ENCODE measurements around the gene MAML2.

The MAML2 gene

DNA sequence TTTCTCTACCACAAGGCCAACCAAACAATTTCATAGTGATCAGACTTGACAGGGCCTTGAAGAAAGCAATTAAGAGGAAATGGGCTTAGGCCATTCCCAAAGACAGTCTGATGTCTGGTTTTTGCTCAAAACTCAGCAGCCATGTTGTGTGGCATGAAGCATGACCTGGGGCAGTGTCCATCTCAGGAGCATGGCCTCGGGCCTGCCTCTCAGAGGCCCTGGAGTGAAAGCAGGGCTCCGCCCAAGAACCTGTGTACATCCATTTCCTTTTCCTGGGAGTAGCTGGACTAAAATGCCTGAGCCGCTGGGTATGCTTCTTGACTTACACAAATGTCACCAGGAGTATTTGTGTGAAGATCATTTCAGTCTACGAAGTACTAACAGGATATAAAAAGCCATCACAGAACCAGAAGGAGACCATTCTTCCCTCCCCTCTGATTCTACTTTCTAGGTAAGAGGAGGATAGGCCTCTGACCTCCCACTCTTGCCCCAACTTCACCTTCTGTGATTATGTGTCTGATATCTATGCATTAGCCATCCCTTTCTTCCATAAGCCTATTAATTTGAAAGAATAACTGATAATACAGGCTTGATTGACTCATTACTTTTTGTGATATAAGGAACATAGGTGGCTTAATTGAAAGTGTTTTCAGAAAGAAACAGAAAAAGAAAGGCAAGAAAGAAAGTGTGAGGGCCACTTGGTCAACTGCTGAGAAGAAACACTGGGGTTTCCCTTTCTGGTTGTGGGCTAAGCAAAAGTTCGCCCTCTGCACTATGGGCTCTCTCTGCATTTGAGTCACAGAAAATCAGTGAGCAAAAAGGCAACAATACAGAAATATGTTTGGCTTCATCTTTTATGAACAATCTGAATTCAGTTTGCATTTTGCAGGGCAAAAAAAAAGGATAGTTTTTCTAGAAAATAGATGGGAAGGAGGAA, 230.5 kb downstream of the MAML2 start:
- no peak for DNase-seq (ENCODE audit: low read depth)
- no peak for TF ChIP-seq CTCF (conservative IDR thresholded peaks at IDR 0.05; ENCODE audit: control insufficient read depth, insufficient read depth, low read depth, low read length)
- no peak overlapping the region for H3K4me3 ChIP-seq (ENCODE audit: control insufficient read depth, low read depth, low read length)

DNA sequence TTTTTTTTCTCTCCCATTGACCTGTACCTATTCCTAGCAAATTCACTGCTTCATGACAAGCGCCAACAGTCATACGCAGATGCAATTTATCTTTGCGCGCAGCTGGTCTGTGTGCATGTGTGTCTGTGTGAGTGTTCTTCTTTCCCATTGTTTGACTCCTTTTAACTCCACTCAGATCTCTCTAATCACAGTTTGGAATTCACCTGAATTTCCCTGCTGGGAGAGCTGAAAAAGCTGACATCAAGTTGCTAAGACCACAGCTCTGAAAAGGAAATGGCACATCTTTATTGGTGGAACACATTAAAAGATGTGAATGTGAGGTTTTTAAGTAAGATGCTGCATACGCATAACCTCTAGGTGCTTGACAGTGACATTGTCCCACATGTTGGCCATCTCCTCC, 231.7 kb downstream of the MAML2 start:
- DNase-seq (ENCODE audit: low read depth) = no peak
- no peak overlapping the region for H3K4me3 ChIP-seq (ENCODE audit: control insufficient read depth, low read depth, low read length)
- no peak for TF ChIP-seq CTCF (conservative IDR thresholded peaks at IDR 0.05; ENCODE audit: control insufficient read depth, insufficient read depth, low read depth, low read length)

DNA sequence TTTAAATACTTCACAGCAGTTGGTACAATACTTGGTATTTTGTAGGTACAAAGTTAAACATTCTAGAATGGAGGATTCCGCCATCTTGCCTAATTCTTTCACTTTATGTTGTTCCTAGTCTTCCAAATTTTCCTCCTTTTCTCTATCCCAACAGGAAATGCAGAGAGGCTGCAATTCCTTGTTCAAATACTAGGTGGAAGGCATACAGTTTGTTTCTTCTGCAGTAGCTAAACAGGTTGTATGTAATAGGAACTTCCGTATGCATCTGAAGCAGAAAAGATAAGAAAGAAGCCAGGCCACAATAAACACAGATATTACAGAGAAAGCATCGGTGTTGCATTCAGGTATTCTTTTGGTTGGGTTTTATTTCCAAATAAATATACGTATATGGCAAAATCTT, 232.7 kb downstream of the MAML2 start:
- no peak for DNase-seq (ENCODE audit: low read depth)
- no peak for TF ChIP-seq CTCF (conservative IDR thresholded peaks at IDR 0.05; ENCODE audit: control insufficient read depth, insufficient read depth, low read depth, low read length)
- H3K4me3 ChIP-seq (ENCODE audit: control insufficient read depth, low read depth, low read length) = no peak overlapping the region

- TF ChIP-seq CTCF (conservative IDR thresholded peaks at IDR 0.05; ENCODE audit: control insufficient read depth, insufficient read depth, low read depth, low read length) = no peak
- no peak overlapping the region for H3K4me3 ChIP-seq (ENCODE audit: control insufficient read depth, low read depth, low read length)
- DNase-seq (ENCODE audit: low read depth) = no peak
Observed at GRCh38 chr11:96109331-96110030, 233.5 kb downstream of the MAML2 start.

DNA sequence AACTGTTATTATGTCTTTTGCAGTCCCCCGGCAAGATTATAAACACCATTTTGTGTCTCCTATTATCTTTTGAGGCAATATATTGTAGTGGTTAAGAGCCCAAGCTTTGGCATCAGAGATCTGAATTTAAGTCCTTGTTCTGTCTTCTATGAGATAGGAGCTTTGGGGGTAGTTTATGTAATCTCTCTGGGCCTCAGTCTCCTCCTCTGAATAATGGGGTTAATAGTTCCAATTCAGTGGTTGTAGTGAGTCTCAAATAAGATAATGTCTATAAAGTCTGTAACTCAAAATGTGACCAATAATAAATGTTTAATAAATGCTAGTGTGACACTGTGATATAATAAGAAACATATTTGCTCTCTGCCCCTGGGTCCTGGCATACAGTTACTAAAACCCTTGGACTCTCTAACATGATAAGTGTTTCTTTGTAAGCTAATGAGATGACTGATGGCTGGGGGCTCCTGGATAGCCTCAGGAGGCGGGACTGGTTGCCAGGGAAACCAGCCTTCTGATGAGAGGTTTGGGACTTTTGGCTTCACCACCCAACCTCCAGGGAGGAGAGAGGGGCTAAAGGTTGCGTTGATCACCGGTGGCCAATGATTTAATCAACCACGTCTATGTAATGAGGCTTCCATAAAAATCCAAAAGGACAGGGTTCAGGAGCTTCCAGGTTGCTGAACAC, 235.7 kb downstream of the MAML2 start:
- no peak overlapping the region for H3K4me3 ChIP-seq (ENCODE audit: control insufficient read depth, low read depth, low read length)
- DNase-seq (ENCODE audit: low read depth) = no peak
- TF ChIP-seq CTCF (conservative IDR thresholded peaks at IDR 0.05; ENCODE audit: control insufficient read depth, insufficient read depth, low read depth, low read length) = no peak

DNA sequence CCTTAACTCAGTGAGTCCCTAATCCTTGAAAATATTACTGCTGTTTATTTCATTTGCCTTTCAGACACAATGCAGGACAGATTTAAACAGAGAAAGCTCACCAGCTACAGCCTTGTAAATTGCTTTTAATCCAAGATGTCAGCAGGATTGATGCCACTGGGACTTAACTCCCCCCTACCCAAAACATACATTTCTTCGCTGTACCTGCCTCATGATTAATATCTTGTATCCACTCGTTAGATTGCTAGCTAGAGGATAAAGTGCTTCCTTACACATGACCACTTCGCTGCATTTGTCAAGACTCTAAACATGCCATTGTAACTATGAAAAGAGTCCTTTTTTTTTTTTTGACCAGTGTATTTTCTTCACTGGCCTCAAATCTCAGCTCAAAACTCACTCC, 236.3 kb downstream of the MAML2 start:
- DNase-seq (ENCODE audit: low read depth) = no peak
- H3K4me3 ChIP-seq (ENCODE audit: control insufficient read depth, low read depth, low read length) = no peak overlapping the region
- TF ChIP-seq CTCF (conservative IDR thresholded peaks at IDR 0.05; ENCODE audit: control insufficient read depth, insufficient read depth, low read depth, low read length) = no peak
